Measurements from ENCODE around the gene TIPIN.
"Not testable (repeated sequence)": the region's sequence is repeated elsewhere in the genome, so short reads cannot be mapped to it uniquely, and the experiment has no call there.

DNA sequence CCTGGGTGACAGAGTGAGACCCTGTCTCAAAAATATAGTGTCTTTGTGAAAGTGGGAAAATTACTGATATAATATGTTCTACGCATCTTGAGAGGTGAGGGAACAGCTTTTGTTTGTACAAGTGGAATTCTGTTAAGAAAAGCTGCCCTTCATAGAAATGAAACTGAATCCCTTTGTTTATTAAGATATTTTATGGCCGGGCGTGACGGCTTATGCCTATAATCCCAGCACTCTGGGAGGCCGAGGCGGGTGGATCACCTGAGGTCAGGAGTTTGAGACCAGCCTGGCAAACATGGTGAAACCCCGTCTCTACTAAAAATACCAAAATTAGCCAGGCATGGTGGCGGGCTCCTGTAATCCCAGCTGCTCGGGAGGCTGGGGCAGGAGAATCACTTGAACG lies 52.1 kb downstream of the TIPIN start:
- TF ChIP-seq CTCF, POLR2A, POLR2AphosphoS5 (IDR thresholded peaks at IDR 0.05): not testable (repeated sequence)

Data from prostate gland (tissue), 2 donors.